Measurements from ENCODE around the gene XXYLT1. TPM values are rescaled to one million over a fixed set of nuclear protein-coding genes. Genes with fewer than 3 reads are reported as not detected.

Gene XXYLT1
- total RNA-seq, 6 experiments from 2014 or later: 1.7 to 6.5 (median 2.1) TPM

DNA sequence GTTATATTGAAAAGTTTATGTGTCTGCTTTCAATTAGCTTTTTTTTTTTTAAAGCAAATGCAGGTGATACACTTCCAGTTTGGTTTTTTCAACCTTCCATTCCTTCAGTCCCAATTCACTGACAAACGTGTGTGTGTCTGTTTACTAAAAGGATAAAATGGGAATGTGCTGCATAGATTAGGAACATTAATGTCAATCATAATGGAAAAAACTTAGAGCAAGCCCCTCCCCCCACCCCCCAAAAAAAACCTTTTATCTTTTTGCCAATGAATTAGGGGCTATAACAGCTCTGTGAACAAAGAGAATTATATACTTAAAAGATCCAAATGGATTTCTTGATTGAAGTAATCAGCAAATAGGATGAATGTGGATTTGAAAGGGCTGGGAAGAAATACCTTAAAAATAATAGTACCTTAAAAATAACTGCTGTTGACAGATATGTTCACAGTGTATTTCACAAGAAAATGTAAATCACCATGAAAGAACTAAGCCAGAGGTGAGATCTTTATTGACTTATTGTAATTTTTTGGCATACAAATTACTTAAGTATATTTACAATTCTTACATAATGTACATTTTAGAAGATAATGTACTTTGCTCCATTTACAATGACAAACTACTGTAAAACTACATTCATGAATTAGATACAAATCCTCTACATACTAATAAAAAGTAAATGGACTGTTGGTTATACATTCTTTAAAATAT is 3.5 kb upstream of the XXYLT1 start:
- no peak for DNase-seq
- ATAC-seq: no peak
- TF ChIP-seq, protein P1, sequence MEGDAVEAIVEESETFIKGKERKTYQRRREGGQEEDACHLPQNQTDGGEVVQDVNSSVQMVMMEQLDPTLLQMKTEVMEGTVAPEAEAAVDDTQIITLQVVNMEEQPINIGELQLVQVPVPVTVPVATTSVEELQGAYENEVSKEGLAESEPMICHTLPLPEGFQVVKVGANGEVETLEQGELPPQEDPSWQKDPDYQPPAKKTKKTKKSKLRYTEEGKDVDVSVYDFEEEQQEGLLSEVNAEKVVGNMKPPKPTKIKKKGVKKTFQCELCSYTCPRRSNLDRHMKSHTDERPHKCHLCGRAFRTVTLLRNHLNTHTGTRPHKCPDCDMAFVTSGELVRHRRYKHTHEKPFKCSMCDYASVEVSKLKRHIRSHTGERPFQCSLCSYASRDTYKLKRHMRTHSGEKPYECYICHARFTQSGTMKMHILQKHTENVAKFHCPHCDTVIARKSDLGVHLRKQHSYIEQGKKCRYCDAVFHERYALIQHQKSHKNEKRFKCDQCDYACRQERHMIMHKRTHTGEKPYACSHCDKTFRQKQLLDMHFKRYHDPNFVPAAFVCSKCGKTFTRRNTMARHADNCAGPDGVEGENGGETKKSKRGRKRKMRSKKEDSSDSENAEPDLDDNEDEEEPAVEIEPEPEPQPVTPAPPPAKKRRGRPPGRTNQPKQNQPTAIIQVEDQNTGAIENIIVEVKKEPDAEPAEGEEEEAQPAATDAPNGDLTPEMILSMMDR (IDR thresholded peaks at IDR 0.05): no peak
- TF ChIP-seq POLR2A (IDR thresholded peaks at IDR 0.05): no peak
- intact Hi-C loops (cut with DNase I): loop anchor here in 1 of 2 donors (5.0 kb wide), 1 partner anchor 248 kb away; no protein-coding TSS in a partner anchor
- Histone ChIP-seq H3K36me3 (peaks cover 0 to 10% (median 0%) of the 10 kb centered on the region in 4 donors), H3K27ac (no peak overlapping the region), H3K4me1 (peaks cover 0 to 23% (median 4%) of the 10 kb centered on the region in 4 donors), H3K27me3 (no peaks in the 10 kb centered on the region), H3K9me3 (no peaks in the 10 kb centered on the region), H3K4me3 (no peak overlapping the region)
- WGBS (ENCODE audit: insufficient coverage, low coverage, low lambda C conversion rate, missing lambda C conversion rate): 25% methylated on average over 1 of the region's 1 CpG

DNA sequence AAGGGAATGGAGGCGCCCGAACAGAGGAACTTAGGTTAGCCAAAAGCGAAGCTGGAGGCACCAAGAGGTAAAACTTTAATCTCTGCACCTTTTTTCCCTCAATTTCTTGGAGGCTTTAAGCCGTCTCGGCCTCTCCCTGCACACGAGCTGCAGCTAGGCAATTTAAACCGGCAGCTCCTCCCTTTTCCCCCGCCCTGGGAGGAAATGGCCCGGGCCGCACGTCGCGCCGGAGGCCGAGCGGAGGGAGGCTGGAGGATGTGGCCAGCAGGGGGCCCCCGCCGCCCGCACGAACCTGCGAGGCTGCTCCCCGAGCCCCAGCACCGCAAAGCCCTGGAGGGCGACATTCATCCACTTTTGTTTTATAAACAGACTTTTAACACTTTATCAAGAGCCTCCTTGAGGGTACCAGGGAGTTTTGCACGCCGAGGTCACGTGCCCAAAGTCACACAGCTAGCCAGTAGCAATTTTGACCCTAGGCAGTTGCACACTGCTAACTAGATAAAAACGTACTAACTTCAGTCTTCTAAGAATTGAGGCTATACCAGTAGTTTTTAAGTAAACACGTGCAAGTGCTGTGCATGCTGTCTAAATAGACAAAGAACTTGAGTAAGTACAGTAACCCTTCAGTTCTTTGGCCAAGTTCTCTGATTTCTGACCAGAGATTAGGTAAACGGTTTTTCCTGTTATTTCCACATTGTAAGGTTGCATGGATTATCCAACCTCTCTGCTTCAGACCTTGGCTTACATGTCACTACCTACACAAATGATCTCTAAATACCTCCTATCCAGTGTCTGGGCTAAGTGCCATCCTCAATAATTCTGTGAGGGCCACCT is 668 bp upstream of the XXYLT1 start:
- intact Hi-C loops (cut with DNase I): loop anchor here in 1 of 2 donors (5.0 kb wide), 1 partner anchor 251 kb away; no protein-coding TSS in a partner anchor

DNA sequence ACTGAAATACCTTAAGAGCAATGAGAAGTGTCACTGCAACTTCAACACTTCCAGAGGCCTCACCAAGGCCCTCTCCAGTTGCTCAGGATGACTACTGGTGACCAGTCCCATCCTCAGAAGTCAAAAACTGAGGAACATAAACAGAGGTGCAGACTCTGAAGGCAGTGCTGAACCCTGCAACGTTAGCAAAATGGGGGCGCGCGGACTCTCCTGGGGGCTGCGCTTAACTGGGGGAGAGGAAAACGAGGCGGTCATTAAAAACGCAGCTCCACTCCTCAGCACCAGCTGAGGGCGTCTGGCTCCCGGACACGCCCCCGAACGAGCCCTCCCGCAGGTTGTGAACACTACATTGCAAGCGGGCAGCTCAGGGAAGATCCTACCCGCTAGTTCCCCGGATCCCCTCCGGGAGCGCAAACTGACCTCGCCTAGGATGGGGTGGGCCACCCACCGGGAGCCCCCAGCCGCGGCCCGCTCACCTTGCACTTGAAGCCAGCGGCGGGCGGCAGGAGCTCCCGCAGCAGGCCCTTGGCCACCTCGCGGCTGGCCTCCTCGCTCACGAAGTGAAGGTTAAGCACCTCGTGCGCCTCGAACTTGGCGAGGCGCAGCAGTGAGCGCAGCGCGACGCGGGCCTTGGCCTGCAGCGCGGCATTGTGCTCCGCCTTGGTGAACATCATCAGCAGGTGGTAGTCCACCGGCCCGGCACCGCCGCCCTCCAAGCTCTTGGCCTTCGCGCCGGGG is 711 bp downstream of the XXYLT1 start:
- H3K4me1 ChIP-seq: peaks cover 0 to 24% (median 4%) of the 10 kb centered on the region in 4 donors
- no peaks in the 10 kb centered on the region for H3K9me3 ChIP-seq
- TF ChIP-seq, protein P1 (IDR thresholded peaks at IDR 0.05): no peak
- no peak for TF ChIP-seq POLR2A (IDR thresholded peaks at IDR 0.05)
- 0% methylated on average over 12 of the region's 52 CpGs for WGBS (ENCODE audit: insufficient coverage, low coverage, low lambda C conversion rate, missing lambda C conversion rate)
- peak overlapping the region; percentile 78 to 95 (median 83) for H3K4me3 ChIP-seq
- no peaks in the 10 kb centered on the region for H3K36me3 ChIP-seq
- peak; percentile 50 to 66 (median 59) for DNase-seq
- peak; percentile 1 to 8 (median 4) for ATAC-seq
- H3K27me3 ChIP-seq: no peaks in the 10 kb centered on the region
- intact Hi-C loops (cut with DNase I): loop anchor here in 1 of 2 donors (5.0 kb wide), 1 partner anchor 252 kb away; no protein-coding TSS in a partner anchor
- peak overlapping the region; percentile 33 to 90 (median 78) for H3K27ac ChIP-seq

More for the DNA sequence above, 668 bp upstream of the XXYLT1 start:
- H3K36me3 ChIP-seq: no peaks in the 10 kb centered on the region
- H3K27me3 ChIP-seq: no peaks in the 10 kb centered on the region
- peak overlapping the region; percentile 78 to 95 (median 83) for H3K4me3 ChIP-seq
- H3K4me1 ChIP-seq: peaks cover 0 to 24% (median 4%) of the 10 kb centered on the region in 4 donors
- ATAC-seq (peak; percentile 91 to 94 (median 92)), DNase-seq (peak; percentile 90 to 92 (median 91))
- H3K27ac ChIP-seq: peak overlapping the region; percentile 63 to 90 (median 78)
- H3K9me3 ChIP-seq: no peaks in the 10 kb centered on the region
- WGBS (ENCODE audit: insufficient coverage, low coverage, low lambda C conversion rate, missing lambda C conversion rate): 1% methylated on average over 27 of the region's 30 CpGs
- peak; percentile 1 for TF ChIP-seq POLR2A (IDR thresholded peaks at IDR 0.05)
- TF ChIP-seq, protein P1 (IDR thresholded peaks at IDR 0.05): peak; percentile 95 to 99 (median 98)

All from right lobe of liver (tissue), 6 donors.